ENCODE data around the gene SF1. TPM values are rescaled to one million over a fixed set of nuclear protein-coding genes. Genes with fewer than 3 reads are reported as not detected.

The SF1 gene, protein sequence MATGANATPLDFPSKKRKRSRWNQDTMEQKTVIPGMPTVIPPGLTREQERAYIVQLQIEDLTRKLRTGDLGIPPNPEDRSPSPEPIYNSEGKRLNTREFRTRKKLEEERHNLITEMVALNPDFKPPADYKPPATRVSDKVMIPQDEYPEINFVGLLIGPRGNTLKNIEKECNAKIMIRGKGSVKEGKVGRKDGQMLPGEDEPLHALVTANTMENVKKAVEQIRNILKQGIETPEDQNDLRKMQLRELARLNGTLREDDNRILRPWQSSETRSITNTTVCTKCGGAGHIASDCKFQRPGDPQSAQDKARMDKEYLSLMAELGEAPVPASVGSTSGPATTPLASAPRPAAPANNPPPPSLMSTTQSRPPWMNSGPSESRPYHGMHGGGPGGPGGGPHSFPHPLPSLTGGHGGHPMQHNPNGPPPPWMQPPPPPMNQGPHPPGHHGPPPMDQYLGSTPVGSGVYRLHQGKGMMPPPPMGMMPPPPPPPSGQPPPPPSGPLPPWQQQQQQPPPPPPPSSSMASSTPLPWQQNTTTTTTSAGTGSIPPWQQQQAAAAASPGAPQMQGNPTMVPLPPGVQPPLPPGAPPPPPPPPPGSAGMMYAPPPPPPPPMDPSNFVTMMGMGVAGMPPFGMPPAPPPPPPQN
- total RNA-seq, result 100 to 1,000 TPM; 331 to 399 TPM
- polyA plus RNA-seq (2013, experiment 1 of 2), result 250 TPM
- polyA plus RNA-seq (2013, experiment 2 of 2), result 216 TPM
- long read RNA-seq, experiment 1, transcript SF1-204 (13 exons, 3,470 nt), result major isoform, 9 of 97 reads
- long read RNA-seq, experiment 1, partial matches to known transcripts, result 40 of 97 reads
- long read RNA-seq, experiment 1, other reads (novel, unspliced or antisense), result 46 of 97 reads
- long read RNA-seq, experiment 2, transcript SF1-202 (14 exons, 3,094 nt), result minor isoform, 11 of 251 reads
- long read RNA-seq, experiment 2, transcript SF1-204 (13 exons, 3,470 nt), result minor isoform, 62 of 251 reads
- long read RNA-seq, experiment 2, transcript SF1-201 (13 exons, 2,850 nt), result major isoform, 64 of 251 reads
- long read RNA-seq, experiment 2, partial matches to known transcripts, result 39 of 251 reads
- long read RNA-seq, experiment 2, other reads (novel, unspliced or antisense), result 69 of 251 reads
- long read RNA-seq, experiment 3, transcript SF1-202 (14 exons, 3,094 nt), result minor isoform, 6 of 63 reads
- long read RNA-seq, experiment 3, transcript SF1-201 (13 exons, 2,850 nt), result major isoform, 23 of 63 reads
- long read RNA-seq, experiment 3, transcript SF1-205 (13 exons, 2,854 nt), result minor isoform, 5 of 63 reads
- long read RNA-seq, experiment 3, partial matches to known transcripts, result 11 of 63 reads
- long read RNA-seq, experiment 3, other reads (novel, unspliced or antisense), result 14 of 63 reads
- long read RNA-seq, experiment 4, transcript SF1-201 (13 exons, 2,850 nt), result major isoform, 6 of 20 reads
- long read RNA-seq, experiment 4, partial matches to known transcripts, result 3 of 20 reads
- long read RNA-seq, experiment 4, other reads (novel, unspliced or antisense), result 6 of 20 reads

DNA sequence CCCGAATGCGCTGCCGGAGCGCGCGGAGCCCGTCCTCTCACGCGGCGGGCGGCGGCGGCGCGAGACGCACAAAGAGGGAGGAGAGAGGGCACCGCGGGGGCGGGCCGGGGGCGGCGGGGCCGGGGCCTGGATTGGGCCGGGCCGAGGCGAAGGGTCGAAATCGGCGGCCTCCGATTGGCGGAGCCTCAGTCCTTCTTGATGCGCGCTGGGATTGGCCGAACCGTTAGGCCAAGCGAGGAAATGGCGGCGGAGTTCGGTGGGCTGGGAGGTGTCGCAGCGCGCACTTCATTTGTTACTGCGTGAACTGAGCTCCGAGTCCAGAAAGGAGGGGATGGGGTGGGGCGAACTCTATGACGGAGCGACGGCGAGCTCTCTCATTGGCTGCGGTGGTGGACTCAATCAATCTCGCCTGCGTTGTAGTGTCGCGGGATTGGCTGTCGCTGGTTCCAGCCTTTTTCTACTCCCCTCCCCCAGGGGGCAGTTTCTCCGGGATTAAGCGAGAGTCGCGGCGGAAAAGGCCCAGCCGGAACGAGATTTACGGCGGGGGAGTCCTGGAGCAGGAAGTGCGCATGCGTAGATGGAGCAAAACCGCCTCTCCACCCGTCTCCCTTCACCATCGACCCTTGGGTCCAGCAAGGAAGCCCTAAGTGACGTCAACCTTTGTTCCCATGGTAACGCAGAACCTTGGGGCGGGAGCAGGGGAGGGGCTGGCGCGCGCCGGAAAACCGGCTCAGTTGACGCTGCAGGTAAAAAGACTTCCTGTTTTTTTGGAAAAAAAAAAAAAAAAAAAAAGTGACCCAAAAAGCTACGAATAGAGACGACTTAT is at the start of gene SF1:
SF1 (minus strand) TSS at position 70 of the 826 bp plus-strand sequence. CDS start 150 bp downstream, outside the sequence.
- TF ChIP-seq, protein P1, sequence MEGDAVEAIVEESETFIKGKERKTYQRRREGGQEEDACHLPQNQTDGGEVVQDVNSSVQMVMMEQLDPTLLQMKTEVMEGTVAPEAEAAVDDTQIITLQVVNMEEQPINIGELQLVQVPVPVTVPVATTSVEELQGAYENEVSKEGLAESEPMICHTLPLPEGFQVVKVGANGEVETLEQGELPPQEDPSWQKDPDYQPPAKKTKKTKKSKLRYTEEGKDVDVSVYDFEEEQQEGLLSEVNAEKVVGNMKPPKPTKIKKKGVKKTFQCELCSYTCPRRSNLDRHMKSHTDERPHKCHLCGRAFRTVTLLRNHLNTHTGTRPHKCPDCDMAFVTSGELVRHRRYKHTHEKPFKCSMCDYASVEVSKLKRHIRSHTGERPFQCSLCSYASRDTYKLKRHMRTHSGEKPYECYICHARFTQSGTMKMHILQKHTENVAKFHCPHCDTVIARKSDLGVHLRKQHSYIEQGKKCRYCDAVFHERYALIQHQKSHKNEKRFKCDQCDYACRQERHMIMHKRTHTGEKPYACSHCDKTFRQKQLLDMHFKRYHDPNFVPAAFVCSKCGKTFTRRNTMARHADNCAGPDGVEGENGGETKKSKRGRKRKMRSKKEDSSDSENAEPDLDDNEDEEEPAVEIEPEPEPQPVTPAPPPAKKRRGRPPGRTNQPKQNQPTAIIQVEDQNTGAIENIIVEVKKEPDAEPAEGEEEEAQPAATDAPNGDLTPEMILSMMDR (conservative IDR thresholded peaks at IDR 0.05), result peak; percentile 20
- Histone ChIP-seq H3K4me1 (ENCODE audit: control insufficient read depth, insufficient read depth, low read length) (peaks cover 5% of the 10 kb centered on the region), H3K27ac (ENCODE audit: low read depth, low read length) (peak within 1 kb of the TSS; percentile 98), H3K4me3 (ENCODE audit: low read length) (peak within 1 kb of the TSS; percentile 86), H3K36me3 (ENCODE audit: control insufficient read depth, insufficient read depth, low read length) (peaks cover 38% of the 10 kb centered on the region), H3K9ac (ENCODE audit: extremely low read depth, low read length, poor library complexity, severe bottlenecking) (peak within 1 kb of the TSS; percentile 72), H3K9me3 (ENCODE audit: control insufficient read depth, low read length) (no peaks in the 10 kb centered on the region), H3K27me3 (ENCODE audit: control insufficient read depth, insufficient read depth, low read length, poor library complexity, severe bottlenecking) (no peaks in the 10 kb centered on the region)
- H3K27ac Mint-ChIP-seq, result peak within 1 kb of the TSS; percentile 96
- no peaks in the 10 kb centered on the region for H3K27me3 Mint-ChIP-seq (ENCODE audit: insufficient read depth)
- H3K4me1 Mint-ChIP-seq, result peaks cover 17% of the 10 kb centered on the region
- peak within 1 kb of the TSS; percentile 79 for H3K4me3 Mint-ChIP-seq
- H3K36me3 Mint-ChIP-seq (ENCODE audit: low read depth), result peaks cover 36% of the 10 kb centered on the region
- 0% methylated on average over 40 to 78 of the region's 80 CpGs for WGBS, 2 experiments (ENCODE audit: insufficient coverage in 1 of 2, insufficient read length in 1 of 2)
- H3K9me3 Mint-ChIP-seq, result no peaks in the 10 kb centered on the region
- peak; percentile 100 for DNase-seq

DNA sequence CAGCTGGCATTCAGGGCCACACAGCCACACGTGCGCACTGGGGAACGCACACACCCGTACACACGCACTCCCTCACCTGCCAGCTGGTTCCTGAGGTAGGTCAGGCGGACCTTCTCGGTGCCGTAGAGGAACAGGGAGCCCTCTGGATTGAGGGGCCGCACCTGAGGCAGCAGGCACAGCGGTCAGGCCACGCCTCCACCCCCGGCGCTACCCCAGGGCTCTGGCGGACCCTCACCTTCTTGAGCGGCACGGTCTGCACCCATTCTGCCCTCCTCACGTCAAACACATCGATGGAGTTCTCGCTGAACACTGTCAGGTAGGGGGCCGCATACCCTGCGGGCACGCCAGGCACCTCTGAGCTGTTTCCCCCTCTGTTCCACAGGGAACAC is 49.1 kb upstream of the SF1 start:
- peaks cover 22% of the 10 kb centered on the region for H3K36me3 Mint-ChIP-seq (ENCODE audit: low read depth)
- Histone ChIP-seq H3K4me3 (ENCODE audit: low read length) (no peak overlapping the region), H3K9ac (ENCODE audit: extremely low read depth, low read length, poor library complexity, severe bottlenecking) (no peak overlapping the region), H3K27ac (ENCODE audit: low read depth, low read length) (no peak overlapping the region), H3K27me3 (ENCODE audit: control insufficient read depth, insufficient read depth, low read length, poor library complexity, severe bottlenecking) (no peaks in the 10 kb centered on the region), H3K9me3 (ENCODE audit: control insufficient read depth, low read length) (no peaks in the 10 kb centered on the region), H3K36me3 (ENCODE audit: control insufficient read depth, insufficient read depth, low read length) (no peaks in the 10 kb centered on the region), H3K4me1 (ENCODE audit: control insufficient read depth, insufficient read depth, low read length) (no peaks in the 10 kb centered on the region)
- H3K4me3 Mint-ChIP-seq, result no peak overlapping the region
- no peaks in the 10 kb centered on the region for H3K4me1 Mint-ChIP-seq
- TF ChIP-seq, protein P1 (conservative IDR thresholded peaks at IDR 0.05), result no peak
- no peak for DNase-seq
- no peaks in the 10 kb centered on the region for H3K9me3 Mint-ChIP-seq
- H3K27me3 Mint-ChIP-seq (ENCODE audit: insufficient read depth), result no peaks in the 10 kb centered on the region
- WGBS, 2 experiments (ENCODE audit: insufficient coverage in 1 of 2, insufficient read length in 1 of 2), result 95 to 96% methylated on average over 19 to 22 of the region's 22 CpGs
- H3K27ac Mint-ChIP-seq, result no peak overlapping the region

Data from endodermal cell (in vitro differentiated cells).